MM.1S (cell line): ENCODE measurements around the gene PSME3.

Experiments
- DNase-seq: peaks from one replicate; pipeline ENCODE4 v3.0.0-alpha.2; 2015
- H2AFZ ChIP-seq: fragments of 300-600 bp; sonication (generic); 2 replicates; pipeline ENCODE4 v1.6.0; 2016; ENCODE audit warnings: antibody characterized with exemption, low read length
- H3F3A ChIP-seq: fragments of 300-600 bp; sonication (generic); 2 replicates; pipeline ENCODE4 v1.6.1; 2016; ENCODE audit warnings: mild to moderate bottlenecking, antibody characterized with exemption, low read length, moderate library complexity, mixed read lengths; ENCODE audit not compliant: insufficient read depth
- H3K27ac ChIP-seq: fragments of 300-600 bp; sonication (generic); 2 replicates; pipeline ENCODE4 v1.5.1; 2016; ENCODE audit warnings: mild to moderate bottlenecking, low read length
- H3K27me3 ChIP-seq: fragments of 300-600 bp; sonication (generic); replicated peaks from 2 replicates; pipeline ENCODE4 v1.6.0; 2016; ENCODE audit warnings: low read length; ENCODE audit not compliant: insufficient read depth
- H3K36me3 ChIP-seq: fragments of 300-600 bp; sonication (generic); replicated peaks from 2 replicates; pipeline ENCODE4 v1.6.1; 2016; ENCODE audit warnings: mild to moderate bottlenecking, low read length, mixed read lengths; ENCODE audit not compliant: insufficient read depth
- H3K4me1 ChIP-seq: fragments of 300-600 bp; sonication (generic); 2 replicates; pipeline ENCODE4 v1.6.1; 2016; ENCODE audit warnings: low read length, mixed read lengths
- H3K4me2 ChIP-seq: fragments of 300-600 bp; sonication (generic); 2 replicates; pipeline ENCODE4 v1.6.0; 2016; ENCODE audit warnings: low read depth, low read length
- H3K4me3 ChIP-seq: fragments of 300-600 bp; sonication (generic); 2 replicates; pipeline ENCODE4 v1.5.1; 2016; ENCODE audit warnings: low read length, mixed read lengths
- H3K79me2 ChIP-seq: fragments of 300-600 bp; sonication (generic); 2 replicates; pipeline ENCODE4 v1.6.1; 2016; ENCODE audit warnings: mixed run types, low read length, mixed read lengths
- H3K9ac ChIP-seq: fragments of 300-600 bp; sonication (generic); 2 replicates; pipeline ENCODE4 v1.6.1; 2016; ENCODE audit warnings: low read length, mixed read lengths
- H3K9me2 ChIP-seq: fragments of 300-600 bp; sonication (generic); replicated peaks from 2 replicates; pipeline ENCODE4 v1.6.1; 2016; ENCODE audit warnings: mild to moderate bottlenecking, low read length, mixed read lengths; ENCODE audit not compliant: insufficient read depth
- H3K9me3 ChIP-seq: fragments of 300-600 bp; sonication (generic); replicated peaks from 2 replicates; pipeline ENCODE4 v1.6.1; 2016; ENCODE audit warnings: mild to moderate bottlenecking, low read length, mixed read lengths; ENCODE audit not compliant: insufficient read depth
- H4K20me1 ChIP-seq: fragments of 300-600 bp; sonication (generic); 2 replicates; pipeline ENCODE4 v1.6.1; 2016; ENCODE audit warnings: mild to moderate bottlenecking, low read length, moderate library complexity, mixed read lengths; ENCODE audit not compliant: insufficient read depth
- EZH2 ChIP-seq: fragments of 300-600 bp; sonication (generic); optimal IDR thresholded peaks from 2 replicates; pipeline ENCODE3; 2017; ENCODE audit warnings: low read depth, mild to moderate bottlenecking, antibody characterized with exemption, low read length, mixed read lengths
- EZH2phosphoT487 ChIP-seq: fragments of 300-600 bp; sonication (generic); IDR thresholded peaks from 2 replicates; pipeline ENCODE4 v1.6.1; 2018; ENCODE audit warnings: antibody characterized with exemption, low read length
- TF ChIP-seq, protein P1 (sequence below): fragments of 300-600 bp; sonication (generic); IDR thresholded peaks from 2 replicates; pipeline ENCODE4 v1.5.1; 2016; ENCODE audit warnings: antibody characterized with exemption, low read length, mixed read lengths

Gene PSME3

GRCh38 chr17:42817866-42818265 lies 15.3 kb upstream of the PSME3 start:
- Histone ChIP-seq H4K20me1 (no peaks in the 10 kb centered on the region), H3K36me3 (peaks cover 10% of the 10 kb centered on the region), H3K9me3 (no peaks in the 10 kb centered on the region), H2AFZ (no peak overlapping the region), H3K27me3 (no peaks in the 10 kb centered on the region), H3F3A (peaks cover 6% of the 10 kb centered on the region; the same call in 1 of the 2 replicates), H3K9me2 (no peaks in the 10 kb centered on the region), H3K9ac (no peak overlapping the region), H3K27ac (no peak overlapping the region), H3K4me3 (no peak overlapping the region), H3K79me2 (peaks cover 27% of the 10 kb centered on the region), H3K4me1 (0 out of 2 replicates have a peak, but pooled peaks cover 4% of the 10 kb centered on the region), H3K4me2 (no peak overlapping the region)
- TF ChIP-seq EZH2 (no peak), EZH2phosphoT487 (no peak)
- TF ChIP-seq, protein P1, sequence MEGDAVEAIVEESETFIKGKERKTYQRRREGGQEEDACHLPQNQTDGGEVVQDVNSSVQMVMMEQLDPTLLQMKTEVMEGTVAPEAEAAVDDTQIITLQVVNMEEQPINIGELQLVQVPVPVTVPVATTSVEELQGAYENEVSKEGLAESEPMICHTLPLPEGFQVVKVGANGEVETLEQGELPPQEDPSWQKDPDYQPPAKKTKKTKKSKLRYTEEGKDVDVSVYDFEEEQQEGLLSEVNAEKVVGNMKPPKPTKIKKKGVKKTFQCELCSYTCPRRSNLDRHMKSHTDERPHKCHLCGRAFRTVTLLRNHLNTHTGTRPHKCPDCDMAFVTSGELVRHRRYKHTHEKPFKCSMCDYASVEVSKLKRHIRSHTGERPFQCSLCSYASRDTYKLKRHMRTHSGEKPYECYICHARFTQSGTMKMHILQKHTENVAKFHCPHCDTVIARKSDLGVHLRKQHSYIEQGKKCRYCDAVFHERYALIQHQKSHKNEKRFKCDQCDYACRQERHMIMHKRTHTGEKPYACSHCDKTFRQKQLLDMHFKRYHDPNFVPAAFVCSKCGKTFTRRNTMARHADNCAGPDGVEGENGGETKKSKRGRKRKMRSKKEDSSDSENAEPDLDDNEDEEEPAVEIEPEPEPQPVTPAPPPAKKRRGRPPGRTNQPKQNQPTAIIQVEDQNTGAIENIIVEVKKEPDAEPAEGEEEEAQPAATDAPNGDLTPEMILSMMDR: no peak
- DNase-seq: no peak

DNA sequence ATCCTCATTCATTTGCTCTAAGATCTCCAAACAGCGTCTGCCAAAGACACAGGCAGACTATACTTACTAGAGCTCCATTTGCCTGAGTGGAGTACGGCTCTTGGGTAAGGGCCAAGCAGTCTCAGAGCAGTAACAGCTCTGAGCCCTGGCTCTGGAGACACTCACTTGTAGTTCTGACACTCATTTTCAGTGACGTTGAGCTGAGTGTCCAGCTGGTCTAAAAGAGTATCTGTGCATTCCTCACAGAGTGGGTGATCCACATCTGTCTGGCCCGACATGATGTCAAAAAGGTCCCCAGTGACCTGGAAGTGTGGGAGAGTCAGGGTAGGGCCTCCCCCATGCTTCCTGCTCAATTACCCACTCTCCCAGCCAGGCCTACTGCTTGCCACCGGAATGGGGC lies 14.8 kb upstream of the PSME3 start:
- TF ChIP-seq, protein P1: no peak
- TF ChIP-seq EZH2: no peak
- no peak for TF ChIP-seq EZH2phosphoT487
- Histone ChIP-seq H3K27me3 (no peaks in the 10 kb centered on the region), H3K9me2 (no peaks in the 10 kb centered on the region), H3K4me3 (no peak overlapping the region), H3K9ac (no peak overlapping the region), H3K4me2 (no peak overlapping the region), H2AFZ (no peak overlapping the region), H3K4me1 (0 out of 2 replicates have a peak, but pooled peaks cover 4% of the 10 kb centered on the region), H3K79me2 (peaks cover 32% of the 10 kb centered on the region), H3K36me3 (peaks cover 10% of the 10 kb centered on the region), H3K27ac (no peak overlapping the region), H3K9me3 (no peaks in the 10 kb centered on the region), H4K20me1 (no peaks in the 10 kb centered on the region), H3F3A (peaks cover 6% of the 10 kb centered on the region; the same call in 1 of the 2 replicates)
- DNase-seq: no peak

DNA sequence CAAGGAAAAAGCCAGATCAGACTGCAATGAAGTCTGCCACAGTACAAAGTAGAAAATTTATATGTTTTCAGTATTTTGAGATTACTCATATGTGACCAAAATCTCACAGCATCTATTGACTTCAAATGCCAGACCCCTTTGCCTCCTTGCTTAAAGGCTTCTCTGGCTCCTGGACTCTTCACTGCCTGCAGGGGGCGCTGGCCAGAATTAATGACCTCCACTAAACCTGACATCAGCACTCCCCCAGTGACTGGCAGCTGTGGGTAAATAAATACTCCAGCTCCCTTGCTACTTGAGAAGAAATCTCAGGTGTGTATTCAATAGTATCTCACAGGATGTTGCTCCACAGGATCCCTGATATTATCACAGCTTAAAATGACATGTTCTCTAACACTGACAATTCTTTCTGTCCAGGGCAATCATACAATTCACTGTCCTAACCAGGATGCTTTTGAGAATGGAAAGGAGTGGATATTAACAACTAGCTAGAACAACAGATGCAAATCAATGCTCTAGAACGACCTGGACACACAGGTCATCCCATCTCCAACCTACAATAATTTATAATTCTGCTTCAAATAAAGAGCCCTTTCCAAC lies 13.2 kb upstream of the PSME3 start:
- H3K79me2 ChIP-seq: peaks cover 39% of the 10 kb centered on the region
- no peak overlapping the region for H3K4me2 ChIP-seq
- H2AFZ ChIP-seq: no peak overlapping the region
- TF ChIP-seq, protein P1: peak; percentile 81
- TF ChIP-seq EZH2 (no peak), EZH2phosphoT487 (no peak)
- H4K20me1 ChIP-seq: no peaks in the 10 kb centered on the region
- H3K27me3 ChIP-seq: no peaks in the 10 kb centered on the region
- peak; percentile 76 for DNase-seq
- H3K9me2 ChIP-seq: no peaks in the 10 kb centered on the region
- H3K9ac ChIP-seq: no peak overlapping the region
- H3F3A ChIP-seq: peaks cover 6% of the 10 kb centered on the region; the same call in 1 of the 2 replicates
- 0 out of 2 replicates have a peak, but pooled peaks cover 4% of the 10 kb centered on the region for H3K4me1 ChIP-seq
- H3K36me3 ChIP-seq: peaks cover 7% of the 10 kb centered on the region
- H3K27ac ChIP-seq: no peak overlapping the region
- H3K9me3 ChIP-seq: no peaks in the 10 kb centered on the region
- no peak overlapping the region for H3K4me3 ChIP-seq
